ENCODE results near the gene STX12.
"Not testable (repeated sequence)": the region's sequence is repeated elsewhere in the genome, so short reads cannot be mapped to it uniquely, and the experiment has no call there.

The STX12 gene

DNA sequence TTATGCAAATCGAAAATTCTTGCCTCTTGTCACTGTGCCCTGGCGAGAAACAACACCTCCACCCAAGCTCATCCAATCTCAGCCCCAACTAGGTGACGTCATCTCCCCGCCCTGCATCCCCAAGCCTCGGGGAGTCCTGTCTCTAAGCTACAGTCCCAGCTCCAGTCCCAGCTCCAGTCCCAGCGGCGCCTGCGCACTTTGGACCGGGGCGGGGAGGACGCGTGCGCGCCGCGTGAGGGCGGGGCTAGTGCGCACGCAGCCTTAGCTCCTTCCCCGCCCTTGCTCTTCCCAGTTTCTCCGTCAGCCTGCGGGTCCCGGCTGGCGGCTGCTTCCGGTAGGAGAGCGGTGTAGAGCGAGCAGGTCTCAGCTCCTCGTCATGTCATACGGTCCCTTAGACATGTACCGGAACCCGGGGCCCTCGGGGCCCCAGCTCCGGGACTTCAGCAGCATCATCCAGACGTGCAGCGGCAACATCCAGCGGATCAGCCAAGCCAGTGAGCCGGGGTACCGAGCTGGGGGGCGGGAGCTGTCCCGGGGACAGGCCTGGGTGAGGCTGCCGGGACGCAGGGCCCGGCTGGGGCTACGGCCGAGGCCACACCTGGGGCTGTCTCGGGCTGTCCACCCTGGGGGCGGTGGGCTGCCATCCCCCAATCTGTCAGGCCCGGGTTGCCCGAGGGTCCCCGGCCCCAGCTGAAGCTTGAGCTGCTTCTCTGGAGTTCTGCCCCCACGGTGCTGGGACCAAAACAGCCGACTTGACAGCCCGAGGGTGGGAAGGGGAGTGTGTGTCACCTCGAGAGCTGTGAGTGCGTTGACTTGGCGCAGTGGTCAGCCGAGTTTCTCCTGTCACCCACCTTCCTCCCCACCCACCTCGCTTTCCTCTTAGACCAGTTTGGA lies at the start of gene STX12:
TSS of gene STX12 (plus strand) at position 288 of the 894 bp plus-strand sequence. CDS start at position 377, 89 bp downstream.
- peak; percentile 94 to 95 for DNase-seq

GRCh38 chr1:27724961-27725373 lies 48.1 kb upstream of the STX12 start:
- peak; percentile 31 to 52 for DNase-seq

GRCh38 chr1:27725374-27726172 lies 47.4 kb upstream of the STX12 start, which contains the start of gene FAM76A:
Gene FAM76A, plus strand, starts transcription at chr1:27725961. Its CDS starts 120 bp downstream, at chr1:27726081.
- peak; percentile 96 to 98 for DNase-seq

DNA sequence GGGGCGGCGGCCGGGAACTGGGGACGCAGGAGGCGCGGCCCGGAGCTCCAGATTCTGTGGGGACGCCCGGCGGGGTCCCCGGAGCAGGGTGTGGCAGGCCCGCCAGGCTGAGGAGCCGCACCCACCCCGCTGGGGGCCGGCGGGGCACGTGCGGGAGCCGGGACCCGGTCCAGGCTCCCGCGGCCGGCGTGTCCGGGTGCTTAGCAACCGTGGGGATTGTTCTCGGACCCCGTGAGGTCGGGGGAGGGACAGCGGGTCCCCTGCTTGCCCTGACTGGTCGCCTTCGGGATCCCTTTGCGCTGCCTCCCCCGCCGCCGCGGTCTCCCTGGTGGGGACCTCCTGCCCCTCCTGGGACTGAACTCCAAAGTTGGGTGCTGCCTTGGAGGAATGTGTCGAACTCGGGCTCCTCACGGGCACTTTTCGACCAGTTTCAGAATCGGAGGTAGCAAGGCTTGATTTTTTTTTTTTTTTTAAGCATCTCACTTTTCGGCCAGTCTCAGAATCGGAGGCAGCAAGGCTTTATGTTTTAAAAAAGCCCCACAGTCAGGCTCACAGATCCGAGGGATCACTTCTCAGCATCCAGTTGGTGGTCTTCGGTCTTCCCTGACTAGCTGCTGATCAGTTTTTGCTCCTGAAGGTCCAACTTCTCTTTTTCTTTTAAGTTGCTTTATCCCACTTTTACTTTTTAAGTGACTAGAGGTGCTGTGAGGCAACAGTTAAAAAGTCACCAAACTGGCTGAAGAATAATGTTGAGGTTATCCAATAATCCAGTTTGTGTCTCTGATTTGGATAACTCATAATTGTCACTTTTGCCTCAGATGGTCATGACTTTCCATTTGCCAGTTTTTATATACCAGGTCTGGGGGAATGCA lies 46.6 kb upstream of the STX12 start:
- DNase-seq = peak in 1 of 2 experiments; percentile 39

DNA sequence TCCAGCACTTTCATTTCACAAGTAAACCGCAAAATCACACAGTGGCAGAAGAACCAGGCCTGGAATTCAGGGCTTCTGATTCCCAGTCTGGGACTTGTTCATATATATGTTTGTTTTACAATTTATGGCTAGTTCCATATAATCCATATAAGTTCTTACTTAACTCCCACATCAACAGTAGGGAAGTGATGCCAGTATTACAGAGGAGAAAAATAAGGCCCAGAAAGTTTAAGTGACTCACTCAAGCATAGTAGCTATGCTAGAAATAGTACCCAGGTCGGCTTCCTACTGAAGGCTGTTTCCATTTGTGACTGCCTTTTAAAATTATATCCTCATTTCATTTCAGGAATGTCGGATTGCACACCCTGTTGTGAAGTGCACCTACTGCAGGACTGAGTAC lies 45.9 kb upstream of the STX12 start:
- no peak for DNase-seq

DNA sequence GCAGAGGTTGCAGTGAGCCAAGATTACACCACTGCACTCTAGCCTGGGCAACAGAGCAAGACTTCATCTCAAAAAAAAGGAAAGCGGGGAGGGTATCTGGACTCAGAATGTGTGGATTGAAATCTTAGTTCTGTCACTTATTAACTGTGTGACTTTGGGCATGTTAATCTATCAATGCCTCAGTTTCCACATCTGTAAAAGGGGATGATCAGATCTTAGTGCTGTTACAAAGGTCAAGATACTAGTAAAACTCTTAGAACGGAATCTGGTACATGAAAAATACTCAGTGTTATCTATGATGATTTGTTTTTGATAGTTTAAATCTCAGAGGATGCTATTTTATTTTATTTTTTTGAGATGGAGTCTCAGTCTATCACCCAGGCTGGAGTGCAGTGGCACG lies 36.8 kb upstream of the STX12 start:
- DNase-seq = no peak

- DNase-seq = no peak
Measured at GRCh38 chr1:27741121-27741520, 31.9 kb upstream of the STX12 start.

GRCh38 chr1:27744556-27744955 lies 28.5 kb upstream of the STX12 start:
- DNase-seq = no peak

DNA sequence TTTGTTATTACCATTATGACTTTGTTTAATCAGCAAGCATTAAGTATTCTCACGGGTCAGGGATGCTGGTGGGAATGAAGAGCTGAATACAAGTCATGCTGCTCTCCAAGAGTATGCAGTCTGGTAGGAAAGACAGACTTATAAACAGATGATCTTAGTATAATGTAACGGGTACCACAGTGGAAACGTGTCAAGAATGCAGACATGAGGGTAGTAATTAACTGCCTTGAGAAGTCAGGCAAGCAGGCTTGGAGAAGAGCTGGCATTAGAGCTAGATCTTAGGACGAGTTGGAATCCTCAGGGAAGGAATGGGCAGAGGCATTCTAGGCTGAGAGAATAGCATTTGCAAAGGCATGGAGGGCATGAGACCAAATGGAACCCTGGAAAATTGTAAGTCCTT lies 27.6 kb upstream of the STX12 start:
- no peak for DNase-seq

DNA sequence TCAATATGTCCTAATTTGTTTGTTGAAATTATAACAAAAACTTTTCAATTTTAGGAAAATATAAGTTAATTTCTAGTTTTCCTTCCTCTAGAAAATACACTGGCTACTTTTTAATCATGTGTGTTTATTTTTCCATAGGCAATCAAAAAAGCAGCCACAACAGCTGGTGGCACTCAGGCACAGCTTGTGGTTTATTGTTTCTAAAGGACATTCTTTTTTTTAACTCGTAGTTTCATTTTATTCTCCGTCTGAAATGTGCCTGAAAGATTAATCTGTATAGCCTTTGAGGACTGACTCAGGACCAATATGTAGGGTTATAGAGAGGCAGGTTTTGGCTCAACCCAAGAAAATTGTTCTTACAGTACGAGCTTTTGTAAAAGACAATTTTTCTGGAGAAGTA lies 20.7 kb upstream of the STX12 start:
- peak in 1 of 2 experiments; percentile 42 for DNase-seq

DNA sequence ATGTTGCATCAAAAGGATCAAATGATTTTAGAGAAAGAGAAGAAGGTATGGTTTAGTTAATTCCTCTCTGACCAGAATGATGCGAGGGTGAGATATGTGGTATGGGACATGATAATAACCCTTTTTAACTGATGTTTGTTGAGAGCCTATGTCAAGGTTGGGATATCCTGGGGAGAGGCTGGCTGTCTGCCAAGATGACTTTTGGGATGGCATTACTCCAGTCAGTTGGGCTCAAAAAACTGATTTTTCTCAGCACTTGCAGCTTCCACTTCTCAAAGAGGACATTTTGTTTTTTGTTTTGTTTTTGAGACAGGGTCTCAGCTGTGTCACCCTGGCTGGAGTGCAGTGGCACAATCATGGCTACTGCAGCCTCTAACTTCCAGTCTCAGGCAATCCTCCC lies 17.7 kb upstream of the STX12 start:
- no peak for DNase-seq

GRCh38 chr1:27755865-27756264 lies 17.2 kb upstream of the STX12 start:
- DNase-seq = no peak

DNA sequence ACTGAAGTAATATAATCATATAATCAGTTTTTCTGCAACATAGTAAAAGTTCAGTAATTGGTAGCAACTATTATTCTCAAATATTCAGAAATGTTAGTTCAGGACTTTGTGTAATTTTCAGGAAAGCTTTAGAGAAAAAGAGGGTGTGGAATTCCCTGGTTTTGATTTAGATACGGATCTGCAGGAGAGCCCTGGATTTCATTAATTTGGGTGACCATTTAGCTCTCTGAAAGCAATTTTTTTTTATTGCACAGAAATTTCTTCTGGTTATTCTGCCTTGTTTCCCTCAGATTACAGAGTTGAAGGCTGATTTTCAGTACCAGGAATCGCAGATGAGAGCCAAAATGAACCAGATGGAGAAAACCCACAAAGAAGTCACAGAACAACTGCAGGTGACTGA lies 13.8 kb upstream of the STX12 start:
- DNase-seq = no peak

DNA sequence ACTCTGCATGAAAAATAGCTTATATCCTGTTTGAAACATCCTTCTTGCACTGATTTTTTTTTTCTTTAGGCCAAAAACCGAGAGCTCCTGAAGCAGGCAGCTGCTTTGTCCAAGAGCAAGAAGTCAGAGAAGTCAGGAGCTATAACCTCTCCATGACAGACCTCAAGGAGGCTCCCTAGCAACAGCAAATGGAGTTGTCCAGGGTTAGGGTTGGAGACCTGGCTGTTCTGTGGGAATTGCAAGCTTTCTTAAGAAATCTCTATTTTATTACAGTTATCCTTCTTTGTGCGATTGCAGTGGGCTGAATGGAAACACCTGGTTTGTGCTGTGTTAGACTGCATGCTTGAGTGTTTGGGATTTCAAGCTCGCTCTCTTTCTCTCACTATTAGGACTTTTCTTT lies 12.6 kb upstream of the STX12 start:
- no peak for DNase-seq

- no peak for DNase-seq
Measured at GRCh38 chr1:27762033-27762432, 11.0 kb upstream of the STX12 start.

DNA sequence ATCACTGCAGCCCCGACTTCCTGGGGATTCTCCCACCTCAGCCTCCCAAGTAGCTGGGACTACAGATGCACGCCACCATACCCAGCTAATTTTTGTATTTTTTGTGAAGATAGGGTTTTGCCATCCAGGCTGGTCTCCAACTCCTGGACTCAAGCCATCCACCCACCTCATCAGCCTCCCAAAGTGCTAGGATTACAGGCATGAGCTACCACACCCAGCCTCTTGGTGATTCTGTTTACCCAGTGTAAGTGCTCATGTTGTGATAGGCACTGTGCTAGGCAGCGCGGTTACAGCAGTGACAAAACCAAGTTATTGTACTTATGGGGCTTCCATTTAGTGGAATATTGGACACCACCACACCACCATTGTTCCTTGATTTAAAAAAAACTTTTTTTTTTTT lies 9.7 kb upstream of the STX12 start:
- no peak for DNase-seq

DNA sequence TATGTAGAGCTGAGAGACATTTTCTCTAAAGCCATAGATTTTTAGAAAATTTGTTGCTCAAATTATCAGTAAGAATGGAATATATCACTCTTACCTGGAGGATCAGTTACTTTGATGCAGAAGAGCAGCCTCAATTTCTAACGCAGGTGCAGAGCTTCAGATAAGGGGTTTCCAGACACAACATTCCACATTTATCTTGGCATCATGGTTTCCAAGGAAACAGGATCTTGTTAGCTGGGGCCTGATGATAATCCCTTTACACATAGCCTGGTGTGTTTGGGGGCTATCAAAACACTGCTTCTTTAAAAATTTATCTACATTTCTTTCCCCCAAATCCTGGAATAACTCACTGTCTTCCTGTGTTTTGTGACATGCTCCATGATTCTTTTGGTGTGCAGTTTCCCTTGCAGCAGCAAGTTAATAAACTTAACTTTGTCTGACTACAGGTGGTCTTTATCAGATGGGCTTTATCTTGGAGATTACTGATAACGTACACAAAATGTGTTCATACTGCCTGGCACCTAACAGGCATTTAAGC lies 2.7 kb upstream of the STX12 start:
- no peak for DNase-seq

DNA sequence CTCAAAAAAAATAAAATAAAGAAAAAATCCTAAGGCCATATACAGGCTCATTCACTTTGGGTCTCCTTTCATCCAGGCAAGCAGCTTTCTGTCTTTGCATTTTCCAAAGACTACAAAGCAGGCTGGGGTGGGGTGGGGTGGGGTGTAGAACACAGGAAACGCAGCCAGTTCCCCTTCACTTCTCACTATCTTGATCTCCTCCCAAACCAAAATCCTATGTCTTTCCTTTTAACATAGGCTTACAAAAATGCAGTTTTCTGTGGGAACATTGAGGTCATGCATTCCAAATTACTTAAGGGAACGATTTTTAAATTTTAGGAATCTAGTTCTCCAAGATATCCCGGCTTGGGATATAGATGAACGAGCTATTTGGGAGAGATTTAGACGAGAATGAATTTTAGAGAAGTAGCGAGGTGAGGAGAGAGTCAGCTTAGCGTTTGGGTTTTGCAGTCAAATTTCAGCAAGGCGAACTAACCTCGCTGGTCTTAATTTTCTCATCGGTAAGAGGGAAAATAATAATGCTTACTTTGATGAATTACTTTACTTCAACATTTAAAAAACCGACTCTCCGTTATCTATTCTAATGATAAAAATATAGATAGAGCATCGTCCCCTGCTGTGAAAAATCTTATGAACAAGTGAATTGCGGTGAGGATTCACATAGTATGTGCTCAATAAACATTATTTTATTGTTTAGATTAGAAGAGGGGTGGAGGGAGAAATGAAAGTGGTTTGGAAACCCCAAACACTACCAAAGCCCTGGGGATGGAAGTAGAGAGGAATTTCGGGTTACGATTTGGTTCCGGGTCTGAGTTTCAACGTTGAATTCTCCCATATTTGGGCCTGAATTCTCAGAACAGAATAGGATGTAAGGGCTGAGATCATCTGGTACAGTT lies 735 bp upstream of the STX12 start:
- DNase-seq = no peak

- no peak for DNase-seq
Measured at GRCh38 chr1:27773826-27774445, 917 bp downstream of the STX12 start.

GRCh38 chr1:27774654-27775053 lies 1.6 kb downstream of the STX12 start:
- DNase-seq = no peak

- not testable (repeated sequence) for DNase-seq
Measured at GRCh38 chr1:27775336-27775735, 2.3 kb downstream of the STX12 start.

Data from NCI-H2081 (cell line).